IMR-90 (cell line): ENCODE measurements around the gene NLRC3.

Experiments used
- CTCF ChIP-seq: conservative IDR thresholded peaks from 2 replicates; pipeline ENCODE4 v1.5.1; 2012; ENCODE audit warnings: mild to moderate bottlenecking, low read depth, low read length, improper control_type of control experiment
- FOS ChIP-seq: fragments of 150-350 bp; IDR thresholded peaks from 2 replicates; pipeline ENCODE4 v1.6.1; 2016; ENCODE audit warnings: low read depth, low read length
- RCOR1 ChIP-seq: IDR thresholded peaks from 2 replicates; pipeline ENCODE4 v1.6.1; 2012; ENCODE audit warnings: mild to moderate bottlenecking, low read length, improper control_type of control experiment; ENCODE audit not compliant: insufficient replicate concordance
- RFX5 ChIP-seq: IDR thresholded peaks from 2 replicates; pipeline ENCODE4 v1.8.0; 2012; ENCODE audit warnings: low read depth, mild to moderate bottlenecking, low read length, moderate library complexity

GRCh38 chr16:3503523-3503922 lies 73.7 kb downstream of the NLRC3 start:
- no peak for TF ChIP-seq CTCF
- no peak for TF ChIP-seq FOS
- no peak for TF ChIP-seq RFX5
- no peak for TF ChIP-seq RCOR1
